ENCODE data around the gene GRM8.

The GRM8 gene

GRCh38 chr7:127146746-127147536, 105.8 kb downstream of the GRM8 start:
- no peak for DNase-seq (ENCODE audit: low read depth)

DNA sequence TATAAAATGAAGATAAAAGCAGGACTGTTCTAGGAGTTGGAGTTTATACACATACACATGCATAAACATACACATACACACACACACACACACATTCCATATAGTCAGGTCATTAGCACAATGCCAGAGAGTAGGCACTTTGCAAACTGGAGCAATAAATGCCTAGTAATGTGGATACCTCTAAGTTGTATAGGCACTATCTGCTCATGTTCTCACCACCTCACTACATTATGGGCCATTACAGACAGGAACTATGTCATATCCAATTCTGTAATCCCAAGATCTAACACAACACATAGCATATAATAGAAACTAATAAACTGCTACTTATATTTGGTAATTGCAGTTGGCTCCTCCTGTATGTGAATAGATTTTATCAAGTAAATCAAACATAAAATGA, 115.6 kb downstream of the GRM8 start:
- DNase-seq (ENCODE audit: low read depth): no peak

DNA sequence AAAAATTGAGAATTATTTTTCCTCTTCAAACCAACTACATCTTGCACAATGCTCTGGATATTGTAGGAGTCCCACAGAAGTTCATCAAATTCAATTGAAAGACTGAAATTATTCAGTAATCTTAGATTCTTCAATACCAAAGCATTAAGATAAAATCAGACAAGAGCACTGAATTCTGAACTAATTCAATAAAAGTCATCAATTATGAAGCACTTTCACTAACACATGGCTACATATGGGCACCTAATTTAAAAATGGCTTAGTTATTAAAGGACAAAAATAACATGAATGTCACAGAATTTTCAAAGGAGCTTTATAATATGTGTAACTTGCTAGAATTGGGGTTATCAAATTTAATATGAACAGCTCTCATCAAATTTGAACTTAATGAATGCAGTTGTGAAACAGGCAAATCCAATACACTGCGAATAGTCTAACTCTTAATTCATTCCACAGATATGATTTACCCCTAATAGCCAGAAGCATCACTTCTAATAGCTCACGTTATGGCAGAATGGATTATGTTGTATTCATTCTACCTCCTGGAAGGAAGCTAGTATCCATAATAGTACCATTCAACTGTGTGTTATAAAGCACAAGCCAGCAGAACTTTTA, 116.8 kb downstream of the GRM8 start:
- DNase-seq (ENCODE audit: low read depth): no peak

GRCh38 chr7:127123220-127123619, 129.5 kb downstream of the GRM8 start:
- no peak for DNase-seq (ENCODE audit: low read depth)

DNA sequence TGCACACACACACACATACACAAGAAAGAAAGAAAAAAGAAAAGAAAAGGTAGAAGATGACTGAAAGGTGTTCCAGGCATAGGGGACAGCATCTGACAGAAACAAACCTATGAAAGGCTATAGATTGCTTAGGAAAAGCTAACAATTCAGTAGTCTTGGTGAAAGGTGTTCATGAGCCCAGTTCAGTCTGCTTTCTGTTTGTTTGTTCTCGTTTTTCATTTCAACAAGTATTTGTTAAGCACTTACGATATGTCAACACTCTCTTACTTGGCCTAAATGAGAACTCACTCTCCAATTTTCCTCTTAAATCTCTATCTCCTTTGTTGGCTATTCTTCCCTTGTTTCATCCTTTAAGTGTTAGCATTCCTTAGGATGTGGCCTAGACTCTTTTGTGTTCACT, 133.2 kb downstream of the GRM8 start:
- no peak for DNase-seq (ENCODE audit: low read depth)

DNA sequence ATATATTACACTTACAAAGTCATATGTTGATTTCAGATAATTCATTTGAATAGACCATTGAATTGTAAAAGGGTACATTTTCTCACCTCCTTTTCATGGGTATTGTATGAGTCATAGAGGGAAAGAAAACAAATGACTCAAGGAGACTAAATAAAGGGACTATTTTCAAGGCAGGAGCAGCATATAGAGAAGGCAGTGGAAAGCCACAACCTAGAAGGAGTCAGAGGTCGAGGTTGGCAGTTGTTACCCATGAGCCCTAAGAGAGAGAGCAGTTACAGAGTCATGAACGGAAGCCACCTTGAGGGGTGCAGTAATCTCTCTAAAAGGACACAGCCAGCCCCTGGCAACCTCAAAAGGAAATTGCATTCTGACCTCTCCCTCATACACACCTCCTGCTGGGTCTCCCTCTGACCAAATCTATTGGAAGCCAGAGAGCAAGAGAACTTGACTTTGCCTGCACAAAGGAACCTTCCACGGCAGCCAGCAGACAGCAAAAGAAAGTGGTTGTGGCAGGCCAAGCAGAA, 137.9 kb downstream of the GRM8 start:
- DNase-seq (ENCODE audit: low read depth): no peak

- DNase-seq (ENCODE audit: low read depth): no peak
These were observed 145.1 kb downstream of the GRM8 start for GRCh38 chr7:127107601-127108007.

GRCh38 chr7:127093340-127093739, 159.4 kb downstream of the GRM8 start:
- DNase-seq (ENCODE audit: low read depth): no peak

- no peak for DNase-seq (ENCODE audit: low read depth)
These were observed 161.1 kb downstream of the GRM8 start for GRCh38 chr7:127091620-127092019.

- DNase-seq (ENCODE audit: low read depth): no peak
These were observed 163.6 kb downstream of the GRM8 start for GRCh38 chr7:127089146-127089545.

- no peak for DNase-seq (ENCODE audit: low read depth)
These were observed 171.2 kb downstream of the GRM8 start for GRCh38 chr7:127081539-127081938.

DNA sequence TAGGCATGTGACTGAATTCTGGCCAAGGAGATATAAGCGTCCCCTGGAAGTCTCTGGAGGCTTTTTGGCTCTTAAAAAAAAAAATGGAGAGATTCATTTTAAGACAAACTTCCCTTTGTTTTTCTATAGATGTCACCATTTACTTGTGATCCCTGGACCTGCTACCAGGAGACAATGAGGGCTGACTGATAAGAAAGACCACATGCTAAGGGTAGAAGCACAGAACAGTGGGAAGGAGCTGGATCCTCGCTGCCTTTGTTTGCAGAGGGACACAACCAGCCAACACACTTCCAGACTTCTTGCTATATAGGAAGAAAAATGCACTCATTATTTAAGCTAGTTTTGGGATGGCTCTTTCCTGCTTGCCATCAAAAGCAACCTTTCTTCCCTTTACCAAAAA, 172.2 kb downstream of the GRM8 start:
- no peak for DNase-seq (ENCODE audit: low read depth)

GRCh38 chr7:127066974-127067373, 185.8 kb downstream of the GRM8 start:
- DNase-seq (ENCODE audit: low read depth): no peak

- DNase-seq (ENCODE audit: low read depth): no peak
These were observed 193.3 kb downstream of the GRM8 start for GRCh38 chr7:127059475-127059874.

- DNase-seq (ENCODE audit: low read depth): no peak
These were observed 194.8 kb downstream of the GRM8 start for GRCh38 chr7:127057918-127058317.

DNA sequence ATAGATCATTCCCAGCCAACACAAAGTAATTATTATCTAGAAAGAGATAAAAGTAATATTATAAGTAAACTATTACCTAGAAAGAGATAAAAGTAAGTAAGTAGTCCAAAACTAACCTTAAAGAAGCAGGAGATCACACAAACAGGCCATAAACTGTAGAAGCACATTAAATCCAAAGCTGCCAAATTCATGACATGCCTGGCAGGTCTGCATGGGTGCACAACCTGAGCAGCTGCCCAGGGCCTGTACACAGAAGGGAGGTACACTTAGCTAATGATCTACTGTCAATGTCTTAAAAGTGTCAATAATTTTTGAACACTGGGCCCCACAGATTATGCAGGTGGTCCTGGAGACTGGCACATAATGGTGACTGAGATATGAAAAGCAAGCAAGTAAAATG, 196.5 kb downstream of the GRM8 start:
- DNase-seq (ENCODE audit: low read depth): no peak

DNA sequence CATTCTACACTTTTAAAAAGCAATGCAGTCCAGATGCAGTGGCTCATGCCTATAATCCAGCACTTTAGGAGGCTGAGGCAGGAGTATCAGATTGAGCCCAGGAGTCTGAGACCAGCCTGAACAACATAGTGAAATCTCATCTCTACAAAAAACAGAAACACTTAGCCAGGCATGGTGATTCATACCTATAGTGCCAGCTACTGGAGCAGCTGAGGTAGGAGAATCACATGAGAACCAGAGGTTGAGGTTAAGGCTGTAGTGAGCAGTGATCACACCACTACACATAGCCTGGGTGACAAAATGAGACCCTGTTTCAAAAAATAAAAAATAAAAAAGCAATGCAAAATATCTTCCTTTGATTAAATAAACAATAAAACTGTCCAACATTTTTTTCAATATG, 205.2 kb downstream of the GRM8 start:
- no peak for DNase-seq (ENCODE audit: low read depth)

- no peak for DNase-seq (ENCODE audit: low read depth)
These were observed 210.9 kb downstream of the GRM8 start for GRCh38 chr7:127041689-127042452.

DNA sequence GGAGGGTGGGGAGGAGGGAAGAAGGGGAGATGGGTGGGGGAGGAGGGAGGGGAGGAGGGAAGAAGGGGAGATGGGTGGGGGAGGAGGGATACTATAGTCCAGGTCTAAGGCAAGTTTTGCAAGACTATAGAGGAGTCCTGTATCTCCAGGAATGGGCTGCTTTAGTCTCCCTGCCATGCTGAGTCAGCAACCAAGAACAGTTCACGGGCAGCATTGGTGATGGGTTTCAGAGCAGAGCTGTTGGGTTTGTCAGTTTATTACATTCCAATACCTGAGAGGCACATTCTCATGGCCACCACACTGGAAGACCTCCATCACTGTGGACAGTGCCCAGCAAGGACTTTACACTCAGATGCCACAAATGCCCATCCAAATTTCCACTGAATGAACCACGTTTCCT, 212.7 kb downstream of the GRM8 start:
- no peak for DNase-seq (ENCODE audit: low read depth)

- no peak for DNase-seq (ENCODE audit: low read depth)
These were observed 213.2 kb downstream of the GRM8 start for GRCh38 chr7:127039541-127039940.

- DNase-seq (ENCODE audit: low read depth): no peak
These were observed 217.4 kb downstream of the GRM8 start for GRCh38 chr7:127035203-127035849.

DNA sequence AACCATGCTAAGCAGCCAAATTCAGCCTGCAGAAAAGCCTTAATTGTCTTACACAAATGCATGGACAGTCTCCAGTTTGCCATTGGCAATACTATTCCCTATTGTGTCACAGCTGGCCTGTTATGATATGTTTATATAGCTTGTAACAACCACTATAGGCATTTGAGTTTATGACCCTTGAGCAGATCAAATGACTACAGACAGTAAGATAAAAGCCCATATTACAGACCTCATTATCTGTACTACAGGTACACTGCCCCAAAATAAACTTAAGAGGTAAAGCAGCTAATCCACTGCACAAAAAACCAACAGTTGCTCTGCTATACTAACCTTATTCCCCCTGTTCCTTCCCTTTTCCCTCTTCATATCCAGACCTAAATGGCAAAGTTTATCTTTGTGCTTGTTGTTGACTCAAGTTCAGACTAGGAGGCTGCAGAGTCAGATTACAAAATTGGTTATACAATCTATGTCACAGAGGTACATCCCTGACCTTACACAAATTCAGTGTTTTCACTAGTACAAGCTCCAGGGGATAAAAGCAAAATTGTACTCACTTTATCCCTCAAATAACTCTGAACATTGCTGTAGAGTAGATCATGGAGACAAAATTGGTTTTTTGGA, 218.4 kb downstream of the GRM8 start:
- DNase-seq (ENCODE audit: low read depth): no peak
